ENCODE results near the gene GRIN2A.

Gene GRIN2A

DNA sequence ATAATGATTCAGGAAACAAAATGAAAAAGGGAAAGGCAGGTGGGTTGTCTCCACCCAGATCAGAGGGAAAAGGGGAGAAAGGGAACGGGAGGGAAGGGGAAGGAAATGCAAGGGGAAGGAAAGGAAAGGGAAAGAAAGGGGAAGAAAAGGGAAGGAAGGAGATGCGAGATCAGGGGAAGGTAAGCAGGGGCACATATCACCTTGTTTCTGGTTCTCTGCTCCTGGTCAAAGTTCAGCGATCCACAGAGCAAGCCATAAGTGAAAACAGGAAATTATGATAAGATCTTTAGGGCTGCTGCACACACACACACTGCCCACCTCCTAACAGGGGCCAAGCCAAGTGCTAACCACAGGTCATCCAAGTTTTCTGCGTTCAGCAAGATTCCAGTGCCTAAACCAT, 37.5 kb upstream of the GRIN2A start:
- no peak for DNase-seq
- no peak overlapping the region for H3K4ac ChIP-seq (ENCODE audit: low read depth in 1 of 2, low read length in 2 of 2)
- no peaks in the 10 kb centered on the region for H3K36me3 ChIP-seq (ENCODE audit: control insufficient read depth in 1 of 2, insufficient read depth in 2 of 2, low read depth in 1 of 2, low read length in 2 of 2)
- no peak overlapping the region for H2BK120ac ChIP-seq (ENCODE audit: low read depth, low read length)
- H2BK15ac ChIP-seq (ENCODE audit: low read depth, poor library complexity, severe bottlenecking), result no peak overlapping the region
- no peak overlapping the region for H3K4me2 ChIP-seq (ENCODE audit: low read length, poor library complexity, severe bottlenecking)
- no peak overlapping the region for H2AK5ac ChIP-seq (ENCODE audit: low read length, severe bottlenecking)
- no peaks in the 10 kb centered on the region for H3K4me1 ChIP-seq (ENCODE audit: control insufficient read depth, insufficient read depth, low read depth, low read length)
- no peak overlapping the region for H2BK12ac ChIP-seq (ENCODE audit: low read length in 2 of 2)
- H3K9me3 ChIP-seq (ENCODE audit: control insufficient read depth, low read length), result no peaks in the 10 kb centered on the region
- H4K8ac ChIP-seq (ENCODE audit: low read length), result no peak overlapping the region
- H3K27ac ChIP-seq (ENCODE audit: low read length, poor library complexity, severe bottlenecking), result no peak overlapping the region
- no peak overlapping the region for H3K4me3 ChIP-seq (ENCODE audit: insufficient read depth in 1 of 2, low read depth in 1 of 2, low read length in 2 of 2)
- H2AFZ ChIP-seq (ENCODE audit: low read depth, low read length), result no peak overlapping the region
- WGBS, result 38% methylated on average over 4 of the region's 4 CpGs
- H3K27me3 ChIP-seq (ENCODE audit: control insufficient read depth in 1 of 2, insufficient read depth in 1 of 2, low read length in 2 of 2), result peaks cover 0 to 69% of the 10 kb centered on the region in 2 experiments
- H3K14ac ChIP-seq (ENCODE audit: low read length in 2 of 2), result no peak overlapping the region
- no peak overlapping the region for H3K23ac ChIP-seq (ENCODE audit: low read length in 2 of 2)
- H3K9ac ChIP-seq (ENCODE audit: low read length), result no peak overlapping the region
- H4K91ac ChIP-seq (ENCODE audit: low read length), result no peak overlapping the region
- no peak overlapping the region for H3K18ac ChIP-seq (ENCODE audit: low read depth in 1 of 2, low read length in 2 of 2)
- no peaks in the 10 kb centered on the region for H3K79me1 ChIP-seq (replicated peaks; ENCODE audit: low read length, poor library complexity, severe bottlenecking)
- H2BK5ac ChIP-seq (ENCODE audit: low read depth, low read length, poor library complexity, severe bottlenecking), result no peak overlapping the region

DNA sequence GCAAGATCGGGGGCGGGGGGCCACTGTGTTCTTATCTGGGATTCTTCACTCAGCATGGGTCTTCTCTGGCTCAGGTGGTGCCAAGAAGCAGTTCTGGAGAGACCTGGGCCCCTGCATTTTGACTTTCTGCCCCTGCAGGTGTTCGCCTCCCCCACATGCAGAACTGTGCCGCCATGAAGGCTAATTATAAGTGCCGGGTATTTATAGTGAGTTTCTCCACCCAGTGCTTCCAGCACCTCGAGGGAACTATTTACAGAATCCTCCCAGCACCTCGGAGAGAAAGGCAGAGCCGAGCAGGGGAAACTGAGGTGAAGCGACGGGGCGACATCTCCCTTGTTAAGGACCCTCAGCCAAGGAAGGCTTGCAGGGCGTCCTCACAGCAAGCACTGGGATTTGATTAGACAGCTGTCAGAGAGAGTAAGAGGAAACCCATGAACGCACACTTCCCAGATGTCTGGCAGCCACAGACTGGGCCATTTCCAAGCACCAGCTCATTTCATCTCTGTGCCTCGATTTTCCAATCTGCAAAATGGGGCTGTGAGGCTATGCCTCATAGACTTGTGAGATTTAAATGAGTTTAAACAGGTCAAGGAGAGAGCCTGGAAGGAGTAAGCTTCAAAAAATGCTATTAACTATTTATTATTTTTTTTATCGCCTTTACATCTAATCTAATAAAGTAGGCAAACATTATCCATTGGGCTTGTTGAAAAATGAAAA, 36.4 kb upstream of the GRIN2A start:
- H2AFZ ChIP-seq (ENCODE audit: low read depth, low read length), result no peak overlapping the region
- no peak overlapping the region for H3K4me3 ChIP-seq (ENCODE audit: insufficient read depth in 1 of 2, low read depth in 1 of 2, low read length in 2 of 2)
- no peak overlapping the region for H3K23ac ChIP-seq (ENCODE audit: low read length in 2 of 2)
- DNase-seq, result no peak
- H3K9me3 ChIP-seq (ENCODE audit: control insufficient read depth, low read length), result no peaks in the 10 kb centered on the region
- no peak overlapping the region for H2AK5ac ChIP-seq (ENCODE audit: low read length, severe bottlenecking)
- H2BK5ac ChIP-seq (ENCODE audit: low read depth, low read length, poor library complexity, severe bottlenecking), result no peak overlapping the region
- no peaks in the 10 kb centered on the region for H3K4me1 ChIP-seq (ENCODE audit: control insufficient read depth, insufficient read depth, low read depth, low read length)
- peaks cover 0 to 70% of the 10 kb centered on the region in 2 experiments for H3K27me3 ChIP-seq (ENCODE audit: control insufficient read depth in 1 of 2, insufficient read depth in 1 of 2, low read length in 2 of 2)
- no peak overlapping the region for H3K4ac ChIP-seq (ENCODE audit: low read depth in 1 of 2, low read length in 2 of 2)
- H3K79me1 ChIP-seq (replicated peaks; ENCODE audit: low read length, poor library complexity, severe bottlenecking), result no peaks in the 10 kb centered on the region
- no peak overlapping the region for H2BK120ac ChIP-seq (ENCODE audit: low read depth, low read length)
- H3K4me2 ChIP-seq (ENCODE audit: low read length, poor library complexity, severe bottlenecking), result no peak overlapping the region
- no peak overlapping the region for H3K14ac ChIP-seq (ENCODE audit: low read length in 2 of 2)
- no peaks in the 10 kb centered on the region for H3K36me3 ChIP-seq (ENCODE audit: control insufficient read depth in 1 of 2, insufficient read depth in 2 of 2, low read depth in 1 of 2, low read length in 2 of 2)
- H2BK15ac ChIP-seq (ENCODE audit: low read depth, poor library complexity, severe bottlenecking), result no peak overlapping the region
- H2BK12ac ChIP-seq (ENCODE audit: low read length in 2 of 2), result no peak overlapping the region
- H4K8ac ChIP-seq (ENCODE audit: low read length), result no peak overlapping the region
- no peak overlapping the region for H3K18ac ChIP-seq (ENCODE audit: low read depth in 1 of 2, low read length in 2 of 2)
- H3K9ac ChIP-seq (ENCODE audit: low read length), result no peak overlapping the region
- H4K91ac ChIP-seq (ENCODE audit: low read length), result no peak overlapping the region
- WGBS, result 87% methylated on average over 13 of the region's 15 CpGs
- no peak overlapping the region for H3K27ac ChIP-seq (ENCODE audit: low read length, poor library complexity, severe bottlenecking)

DNA sequence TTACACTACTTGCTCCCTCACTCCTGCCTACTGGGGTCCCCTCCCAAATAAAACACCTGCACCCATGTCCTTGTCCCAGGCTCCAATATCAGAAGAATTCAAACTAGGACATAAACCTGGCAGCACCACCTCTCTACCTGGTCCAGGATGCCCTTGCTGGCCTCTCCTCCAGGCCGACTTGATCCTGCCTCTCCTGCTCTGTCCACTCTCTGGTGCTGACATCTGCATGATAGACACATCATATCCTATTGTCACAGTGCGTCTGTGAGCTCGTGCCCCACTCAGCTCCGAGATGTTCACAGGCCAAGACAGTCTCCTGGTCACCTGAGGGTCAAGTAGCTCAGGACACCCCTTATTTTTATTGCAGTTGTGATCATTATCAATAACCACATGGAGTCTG, 31.5 kb upstream of the GRIN2A start:
- WGBS, result 62% methylated on average over 4 of the region's 4 CpGs
- Histone ChIP-seq H3K4me3 (ENCODE audit: insufficient read depth in 1 of 2, low read depth in 1 of 2, low read length in 2 of 2) (no peak overlapping the region), H4K8ac (ENCODE audit: low read length) (no peak overlapping the region), H3K27ac (ENCODE audit: low read length, poor library complexity, severe bottlenecking) (no peak overlapping the region), H4K91ac (ENCODE audit: low read length) (no peak overlapping the region), H3K18ac (ENCODE audit: low read depth in 1 of 2, low read length in 2 of 2) (no peak overlapping the region), H3K9me3 (ENCODE audit: control insufficient read depth, low read length) (no peaks in the 10 kb centered on the region), H3K4me2 (ENCODE audit: low read length, poor library complexity, severe bottlenecking) (no peak overlapping the region), H2AK5ac (ENCODE audit: low read length, severe bottlenecking) (no peak overlapping the region), H3K4me1 (ENCODE audit: control insufficient read depth, insufficient read depth, low read depth, low read length) (no peaks in the 10 kb centered on the region), H2BK15ac (ENCODE audit: low read depth, poor library complexity, severe bottlenecking) (no peak overlapping the region), H3K79me1 (replicated peaks; ENCODE audit: low read length, poor library complexity, severe bottlenecking) (no peaks in the 10 kb centered on the region), H2BK12ac (ENCODE audit: low read length in 2 of 2) (no peak overlapping the region), H3K23ac (ENCODE audit: low read length in 2 of 2) (no peak overlapping the region), H3K27me3 (ENCODE audit: control insufficient read depth in 1 of 2, insufficient read depth in 1 of 2, low read length in 2 of 2) (peaks cover 0 to 42% of the 10 kb centered on the region in 2 experiments), H3K36me3 (ENCODE audit: control insufficient read depth in 1 of 2, insufficient read depth in 2 of 2, low read depth in 1 of 2, low read length in 2 of 2) (no peaks in the 10 kb centered on the region), H2AFZ (ENCODE audit: low read depth, low read length) (no peak overlapping the region), H3K4ac (ENCODE audit: low read depth in 1 of 2, low read length in 2 of 2) (no peak overlapping the region), H3K9ac (ENCODE audit: low read length) (no peak overlapping the region), H3K14ac (ENCODE audit: low read length in 2 of 2) (no peak overlapping the region), H2BK120ac (ENCODE audit: low read depth, low read length) (no peak overlapping the region), H2BK5ac (ENCODE audit: low read depth, low read length, poor library complexity, severe bottlenecking) (no peak overlapping the region)
- no peak for DNase-seq

DNA sequence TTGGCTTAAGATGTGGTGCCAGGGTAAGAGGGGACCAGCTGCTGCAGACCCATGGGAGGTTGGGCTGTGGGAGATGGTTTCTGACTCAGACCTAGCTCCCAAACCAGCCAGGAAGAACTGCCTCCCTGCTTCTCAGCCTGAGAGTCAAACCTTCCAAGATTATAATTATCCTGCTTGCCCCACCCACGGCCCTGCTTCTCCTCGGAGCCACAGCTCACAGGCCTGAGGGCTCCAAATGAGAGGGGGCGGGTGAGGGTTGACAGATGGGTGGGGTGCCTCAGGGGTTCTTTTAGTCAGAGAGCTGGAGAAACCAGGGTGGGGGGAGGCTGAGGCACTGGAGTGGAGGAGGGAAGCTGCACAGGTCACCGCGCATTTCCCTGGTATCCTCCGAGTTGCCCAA, 28.7 kb upstream of the GRIN2A start:
- DNase-seq, result no peak
- Histone ChIP-seq H3K4me2 (ENCODE audit: low read length, poor library complexity, severe bottlenecking) (no peak overlapping the region), H3K9me3 (ENCODE audit: control insufficient read depth, low read length) (no peaks in the 10 kb centered on the region)

More for the DNA sequence above, 28.7 kb upstream of the GRIN2A start:
- H3K14ac ChIP-seq (ENCODE audit: low read length in 2 of 2), result no peak overlapping the region
- no peaks in the 10 kb centered on the region for H3K4me1 ChIP-seq (ENCODE audit: control insufficient read depth, insufficient read depth, low read depth, low read length)
- no peak overlapping the region for H3K23ac ChIP-seq (ENCODE audit: low read length in 2 of 2)
- H3K4me3 ChIP-seq (ENCODE audit: insufficient read depth in 1 of 2, low read depth in 1 of 2, low read length in 2 of 2), result no peak overlapping the region
- H2AK5ac ChIP-seq (ENCODE audit: low read length, severe bottlenecking), result no peak overlapping the region
- no peaks in the 10 kb centered on the region for H3K36me3 ChIP-seq (ENCODE audit: control insufficient read depth in 1 of 2, insufficient read depth in 2 of 2, low read depth in 1 of 2, low read length in 2 of 2)
- H4K91ac ChIP-seq (ENCODE audit: low read length), result no peak overlapping the region
- H2BK120ac ChIP-seq (ENCODE audit: low read depth, low read length), result no peak overlapping the region
- no peak overlapping the region for H3K4ac ChIP-seq (ENCODE audit: low read depth in 1 of 2, low read length in 2 of 2)
- no peak overlapping the region for H2AFZ ChIP-seq (ENCODE audit: low read depth, low read length)
- H3K18ac ChIP-seq (ENCODE audit: low read depth in 1 of 2, low read length in 2 of 2), result no peak overlapping the region
- no peak overlapping the region for H2BK12ac ChIP-seq (ENCODE audit: low read length in 2 of 2)
- H2BK15ac ChIP-seq (ENCODE audit: low read depth, poor library complexity, severe bottlenecking), result no peak overlapping the region
- no peak overlapping the region for H4K8ac ChIP-seq (ENCODE audit: low read length)
- 61% methylated on average over 6 of the region's 6 CpGs for WGBS
- H3K27me3 ChIP-seq (ENCODE audit: control insufficient read depth in 1 of 2, insufficient read depth in 1 of 2, low read length in 2 of 2), result peaks cover 0 to 18% of the 10 kb centered on the region in 2 experiments
- no peak overlapping the region for H3K9ac ChIP-seq (ENCODE audit: low read length)
- H2BK5ac ChIP-seq (ENCODE audit: low read depth, low read length, poor library complexity, severe bottlenecking), result no peak overlapping the region
- H3K27ac ChIP-seq (ENCODE audit: low read length, poor library complexity, severe bottlenecking), result no peak overlapping the region
- H3K79me1 ChIP-seq (replicated peaks; ENCODE audit: low read length, poor library complexity, severe bottlenecking), result no peaks in the 10 kb centered on the region
